ENCODE measurements around the gene NFE2L2. TPM values are rescaled to one million over a fixed set of nuclear protein-coding genes. Genes with fewer than 3 reads are reported as not detected.

Gene NFE2L2
- total RNA-seq, 1 donor from 2014 or later = 51.4 TPM

DNA sequence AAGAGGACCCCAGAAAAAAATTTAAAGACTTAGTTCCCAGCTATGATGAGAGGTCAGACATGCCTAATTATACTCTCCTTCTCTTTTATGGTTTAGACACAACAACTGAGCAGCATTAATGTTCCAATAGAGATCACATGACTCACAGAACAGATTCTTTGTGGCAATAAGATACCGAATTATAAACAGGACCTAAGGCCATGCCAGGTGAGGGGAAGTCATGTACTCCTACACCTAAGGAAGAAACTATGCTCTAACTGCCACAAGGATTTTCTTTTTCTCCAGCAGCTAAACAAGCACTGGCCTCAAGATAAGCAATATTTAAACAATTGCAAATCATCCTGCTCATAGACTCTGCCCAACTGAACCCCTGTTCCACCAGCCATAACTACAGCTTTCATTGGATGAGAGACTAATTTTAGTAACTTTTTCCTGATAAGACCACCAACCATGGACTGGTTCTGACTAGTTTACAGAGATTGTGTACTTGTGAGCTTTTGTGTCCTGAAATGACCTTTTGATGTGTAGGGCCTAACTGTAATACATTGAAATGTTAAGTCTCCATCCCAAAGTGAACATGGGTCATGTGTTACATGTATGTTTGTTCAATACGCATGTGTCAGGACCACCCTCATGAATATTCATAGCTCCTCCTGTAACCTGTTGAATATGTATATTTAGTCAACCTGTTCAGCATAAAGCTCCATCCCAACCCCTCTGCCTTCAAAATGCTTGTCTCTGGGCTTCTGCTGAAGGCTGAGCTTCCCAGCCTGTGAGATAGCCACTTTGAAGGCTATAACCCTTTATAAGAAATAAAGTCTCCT is 21.6 kb upstream of the NFE2L2 start:
- Mint-ChIP-seq H3K27me3 (ENCODE audit: unreplicated experiment) (no peaks in the 10 kb centered on the region), H3K36me3 (ENCODE audit: unreplicated experiment) (no peaks in the 10 kb centered on the region), H3K9me3 (ENCODE audit: unreplicated experiment) (peaks cover 2% of the 10 kb centered on the region), H3K4me1 (ENCODE audit: low read depth, unreplicated experiment) (peaks cover 17% of the 10 kb centered on the region), H3K4me3 (ENCODE audit: unreplicated experiment) (no peak overlapping the region), H3K27ac (ENCODE audit: unreplicated experiment) (no peak overlapping the region)
- DNase-seq = no peak
- TF ChIP-seq, protein P1, sequence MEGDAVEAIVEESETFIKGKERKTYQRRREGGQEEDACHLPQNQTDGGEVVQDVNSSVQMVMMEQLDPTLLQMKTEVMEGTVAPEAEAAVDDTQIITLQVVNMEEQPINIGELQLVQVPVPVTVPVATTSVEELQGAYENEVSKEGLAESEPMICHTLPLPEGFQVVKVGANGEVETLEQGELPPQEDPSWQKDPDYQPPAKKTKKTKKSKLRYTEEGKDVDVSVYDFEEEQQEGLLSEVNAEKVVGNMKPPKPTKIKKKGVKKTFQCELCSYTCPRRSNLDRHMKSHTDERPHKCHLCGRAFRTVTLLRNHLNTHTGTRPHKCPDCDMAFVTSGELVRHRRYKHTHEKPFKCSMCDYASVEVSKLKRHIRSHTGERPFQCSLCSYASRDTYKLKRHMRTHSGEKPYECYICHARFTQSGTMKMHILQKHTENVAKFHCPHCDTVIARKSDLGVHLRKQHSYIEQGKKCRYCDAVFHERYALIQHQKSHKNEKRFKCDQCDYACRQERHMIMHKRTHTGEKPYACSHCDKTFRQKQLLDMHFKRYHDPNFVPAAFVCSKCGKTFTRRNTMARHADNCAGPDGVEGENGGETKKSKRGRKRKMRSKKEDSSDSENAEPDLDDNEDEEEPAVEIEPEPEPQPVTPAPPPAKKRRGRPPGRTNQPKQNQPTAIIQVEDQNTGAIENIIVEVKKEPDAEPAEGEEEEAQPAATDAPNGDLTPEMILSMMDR (IDR thresholded peaks at IDR 0.05; ENCODE audit: partially characterized antibody, unreplicated experiment) = no peak

DNA sequence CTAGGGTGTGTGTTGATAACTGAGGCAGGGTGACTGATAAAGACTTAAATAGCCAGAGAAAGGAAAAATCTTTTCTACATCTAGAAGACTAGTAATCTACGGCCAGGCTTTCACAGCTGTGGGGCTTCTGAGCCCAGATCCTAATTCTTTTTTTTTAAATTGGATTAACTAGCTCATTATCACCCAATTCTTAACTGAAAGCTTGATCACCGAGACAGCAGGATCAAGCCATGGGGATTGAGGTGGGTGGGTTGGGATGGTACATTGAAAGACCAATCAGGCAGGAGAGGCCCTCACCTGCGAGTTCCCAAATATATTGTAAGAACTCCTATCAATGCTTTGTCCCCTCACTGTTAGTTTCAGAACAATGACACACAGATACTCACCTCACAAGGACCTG is 20.0 kb upstream of the NFE2L2 start:
- Mint-ChIP-seq H3K27ac (ENCODE audit: unreplicated experiment) (no peak overlapping the region), H3K36me3 (ENCODE audit: unreplicated experiment) (no peaks in the 10 kb centered on the region), H3K27me3 (ENCODE audit: unreplicated experiment) (no peaks in the 10 kb centered on the region), H3K4me3 (ENCODE audit: unreplicated experiment) (no peak overlapping the region), H3K9me3 (ENCODE audit: unreplicated experiment) (no peaks in the 10 kb centered on the region), H3K4me1 (ENCODE audit: low read depth, unreplicated experiment) (peaks cover 17% of the 10 kb centered on the region)
- no peak for DNase-seq
- TF ChIP-seq, protein P1 (IDR thresholded peaks at IDR 0.05; ENCODE audit: partially characterized antibody, unreplicated experiment) = no peak

DNA sequence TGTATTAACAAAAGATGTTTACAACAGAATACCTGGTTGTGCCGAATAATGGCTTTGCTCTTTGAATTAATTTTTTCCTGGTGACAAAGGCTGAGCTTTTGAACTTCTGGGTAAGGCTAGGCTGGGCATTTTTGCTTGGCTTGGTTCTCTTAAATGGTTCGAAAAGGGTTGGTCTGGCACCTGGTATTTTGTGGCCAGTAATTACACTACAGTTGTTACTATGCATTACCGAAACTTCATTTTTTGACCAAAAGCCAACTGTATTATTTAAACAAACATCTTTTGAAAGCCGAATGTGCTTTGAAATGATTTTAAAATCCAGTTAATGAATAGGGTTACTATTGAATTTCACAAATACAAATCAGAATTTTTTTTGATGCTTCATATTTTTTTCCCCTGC is 19.4 kb upstream of the NFE2L2 start:
- peaks cover 17% of the 10 kb centered on the region for H3K4me1 Mint-ChIP-seq (ENCODE audit: low read depth, unreplicated experiment)
- H3K9me3 Mint-ChIP-seq (ENCODE audit: unreplicated experiment) = no peaks in the 10 kb centered on the region
- TF ChIP-seq, protein P1 (IDR thresholded peaks at IDR 0.05; ENCODE audit: partially characterized antibody, unreplicated experiment) = no peak
- no peak for DNase-seq
- no peaks in the 10 kb centered on the region for H3K36me3 Mint-ChIP-seq (ENCODE audit: unreplicated experiment)
- no peaks in the 10 kb centered on the region for H3K27me3 Mint-ChIP-seq (ENCODE audit: unreplicated experiment)
- H3K4me3 Mint-ChIP-seq (ENCODE audit: unreplicated experiment) = no peak overlapping the region
- no peak overlapping the region for H3K27ac Mint-ChIP-seq (ENCODE audit: unreplicated experiment)

DNA sequence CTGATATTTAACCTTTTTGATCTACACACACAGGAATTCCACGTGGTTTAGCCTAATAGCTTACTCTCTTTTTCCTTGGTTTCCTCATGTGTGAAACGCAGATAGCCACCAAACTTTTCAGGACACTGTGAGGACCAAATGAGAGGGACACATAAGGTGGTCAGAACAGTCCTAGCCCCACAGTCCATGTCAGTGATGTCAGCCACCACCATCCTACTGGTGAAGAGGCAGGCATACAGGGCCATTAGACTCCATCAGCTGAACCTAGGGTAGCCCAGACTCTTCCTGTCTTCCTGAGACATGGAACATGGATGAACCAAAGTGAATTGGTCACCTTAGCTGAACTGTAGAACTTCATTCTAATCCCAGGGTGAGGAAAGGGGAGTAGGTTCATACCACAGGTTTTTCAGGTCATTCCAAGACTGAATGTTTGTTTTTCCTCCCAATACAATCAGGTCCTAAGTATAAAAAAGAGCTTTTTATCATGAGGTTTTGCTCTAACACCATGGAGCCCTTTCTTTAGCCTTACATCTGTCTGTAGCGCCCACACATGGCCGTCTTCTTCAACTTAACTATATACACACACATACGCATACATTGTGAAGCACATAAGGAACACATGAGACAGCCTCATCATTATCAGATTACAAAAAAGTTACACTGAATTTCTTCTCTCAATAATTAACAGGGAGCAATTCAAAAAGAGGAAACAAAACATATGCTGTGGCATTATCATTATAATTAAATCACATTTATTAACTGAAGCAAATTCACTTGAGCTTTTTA is 18.5 kb upstream of the NFE2L2 start:
- H3K27ac Mint-ChIP-seq (ENCODE audit: unreplicated experiment) = no peak overlapping the region
- H3K4me3 Mint-ChIP-seq (ENCODE audit: unreplicated experiment) = no peak overlapping the region
- no peaks in the 10 kb centered on the region for H3K27me3 Mint-ChIP-seq (ENCODE audit: unreplicated experiment)
- no peaks in the 10 kb centered on the region for H3K9me3 Mint-ChIP-seq (ENCODE audit: unreplicated experiment)
- H3K36me3 Mint-ChIP-seq (ENCODE audit: unreplicated experiment) = no peaks in the 10 kb centered on the region
- DNase-seq = no peak
- TF ChIP-seq, protein P1 (IDR thresholded peaks at IDR 0.05; ENCODE audit: partially characterized antibody, unreplicated experiment) = no peak
- peaks cover 17% of the 10 kb centered on the region for H3K4me1 Mint-ChIP-seq (ENCODE audit: low read depth, unreplicated experiment)
